Measurements from ENCODE around the gene TMX1.

The TMX1 gene

GRCh38 chr14:51295646-51296263 is 55.7 kb downstream of the TMX1 start:
- no peak for DNase-seq (ENCODE audit: low read depth)
- H3K4me3 ChIP-seq (replicated peaks; ENCODE audit: low read depth, low read length) = no peak overlapping the region
- no peak for TF ChIP-seq CTCF (IDR thresholded peaks at IDR 0.05; ENCODE audit: low read length, missing control alignments)

GRCh38 chr14:51297066-51297465 is 57.0 kb downstream of the TMX1 start:
- H3K4me3 ChIP-seq (replicated peaks; ENCODE audit: low read depth, low read length) = no peak overlapping the region
- no peak for DNase-seq (ENCODE audit: low read depth)
- no peak for TF ChIP-seq CTCF (IDR thresholded peaks at IDR 0.05; ENCODE audit: low read length, missing control alignments)

GRCh38 chr14:51298895-51299294 is 58.8 kb downstream of the TMX1 start:
- DNase-seq (ENCODE audit: low read depth) = no peak
- H3K4me3 ChIP-seq (replicated peaks; ENCODE audit: low read depth, low read length) = no peak overlapping the region
- no peak for TF ChIP-seq CTCF (IDR thresholded peaks at IDR 0.05; ENCODE audit: low read length, missing control alignments)

- TF ChIP-seq CTCF (IDR thresholded peaks at IDR 0.05; ENCODE audit: low read length, missing control alignments) = no peak
- no peak for DNase-seq (ENCODE audit: low read depth)
- no peak overlapping the region for H3K4me3 ChIP-seq (replicated peaks; ENCODE audit: low read depth, low read length)
These were observed 62.4 kb downstream of the TMX1 start for GRCh38 chr14:51302295-51303030.

GRCh38 chr14:51304438-51304837 is 64.4 kb downstream of the TMX1 start:
- DNase-seq (ENCODE audit: low read depth) = peak; percentile 41
- H3K4me3 ChIP-seq (replicated peaks; ENCODE audit: low read depth, low read length) = no peak overlapping the region

GRCh38 chr14:51304941-51305340 is 64.9 kb downstream of the TMX1 start:
- no peak overlapping the region for H3K4me3 ChIP-seq (replicated peaks; ENCODE audit: low read depth, low read length)
- TF ChIP-seq CTCF (IDR thresholded peaks at IDR 0.05; ENCODE audit: low read length, missing control alignments) = no peak
- DNase-seq (ENCODE audit: low read depth) = peak; percentile 84

More at GRCh38 chr14:51304438-51304837, 64.4 kb downstream of the TMX1 start:
- TF ChIP-seq CTCF (IDR thresholded peaks at IDR 0.05; ENCODE audit: low read length, missing control alignments) = no peak

Measured in fibroblast of pulmonary artery (primary cell).